ENCODE results near the gene TTC34.

- no peak for TF ChIP-seq CTCF (IDR thresholded peaks at IDR 0.05; ENCODE audit: low read length)
- TF ChIP-seq EZH2 (IDR thresholded peaks at IDR 0.05; ENCODE audit: borderline replicate concordance, low read length) = no peak
Measured at GRCh38 chr1:2783069-2783434, 18.4 kb downstream of the TTC34 start.
